HG03354 (cell line): ENCODE measurements around the gene SERPINA9.

Experiments used
- ATAC-seq: cut with Tn5 transposase; IDR thresholded peaks from one replicate; pipeline ENCODE4 v1.9.1; 2021; ENCODE audit warnings: mild to moderate bottlenecking; ENCODE audit not compliant: unreplicated experiment, poor library complexity, severe bottlenecking

The SERPINA9 gene

GRCh38 chr14:94466706-94467370 lies 9.2 kb downstream of the SERPINA9 start:
- no peak for ATAC-seq

- no peak for ATAC-seq
Observed at GRCh38 chr14:94465042-94465441, 11.0 kb downstream of the SERPINA9 start.

GRCh38 chr14:94464290-94464689 lies 11.7 kb downstream of the SERPINA9 start:
- no peak for ATAC-seq

- no peak for ATAC-seq
Observed at GRCh38 chr14:94462763-94463572, 13.0 kb downstream of the SERPINA9 start.

DNA sequence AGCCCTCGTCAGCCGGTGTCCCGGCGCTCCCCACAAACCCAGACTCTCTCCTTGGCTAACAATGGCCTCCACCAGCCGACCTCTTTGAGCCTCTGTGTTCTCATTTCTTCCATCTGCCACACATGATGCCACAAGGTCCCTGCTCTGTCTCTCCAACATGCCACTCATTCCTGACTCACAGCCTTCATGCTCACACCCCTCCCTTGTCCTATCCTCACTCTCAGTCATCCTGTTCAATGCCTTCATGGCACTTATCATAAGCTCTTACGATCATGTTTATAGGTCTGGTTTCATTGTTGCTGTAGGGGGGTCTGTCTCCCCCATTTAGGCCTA lies 13.8 kb downstream of the SERPINA9 start:
- no peak for ATAC-seq

DNA sequence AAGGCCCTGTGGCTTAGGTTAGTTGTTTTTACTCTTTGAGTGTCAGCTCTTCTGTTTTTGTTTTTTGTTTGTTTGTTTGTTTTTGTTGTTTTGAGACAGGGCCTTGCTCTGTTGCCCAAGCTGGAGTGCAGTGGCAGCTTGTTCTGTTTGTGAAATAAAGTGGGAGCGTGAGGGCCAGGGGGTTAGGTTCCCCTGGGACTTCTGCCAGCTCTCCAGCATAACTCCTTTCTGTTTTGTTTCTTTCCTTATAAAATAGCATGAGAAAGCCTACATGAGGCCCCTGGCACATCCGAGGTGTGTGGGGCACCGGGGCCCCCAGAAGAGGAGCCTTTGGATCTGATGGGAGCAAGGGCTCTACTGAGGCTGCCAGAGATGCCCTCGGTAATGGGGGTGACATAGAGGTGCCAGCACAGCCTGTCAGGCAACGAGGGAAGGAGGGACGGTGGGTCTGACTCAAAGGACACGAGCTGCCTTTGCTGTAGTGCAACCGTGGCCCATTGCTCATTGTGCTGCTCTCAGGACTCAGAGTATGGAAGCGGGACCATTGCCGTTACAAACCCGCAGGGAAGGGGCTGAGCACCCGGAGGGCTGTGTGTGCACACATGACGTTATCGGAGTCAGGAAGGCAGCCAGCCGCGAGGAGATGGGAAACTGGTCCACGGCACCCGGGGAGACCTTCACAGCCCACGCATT lies 14.3 kb downstream of the SERPINA9 start:
- ATAC-seq = no peak

- no peak for ATAC-seq
Observed at GRCh38 chr14:94460631-94461416, 15.2 kb downstream of the SERPINA9 start.

GRCh38 chr14:94458558-94459205 lies 17.3 kb downstream of the SERPINA9 start:
- ATAC-seq = no peak

DNA sequence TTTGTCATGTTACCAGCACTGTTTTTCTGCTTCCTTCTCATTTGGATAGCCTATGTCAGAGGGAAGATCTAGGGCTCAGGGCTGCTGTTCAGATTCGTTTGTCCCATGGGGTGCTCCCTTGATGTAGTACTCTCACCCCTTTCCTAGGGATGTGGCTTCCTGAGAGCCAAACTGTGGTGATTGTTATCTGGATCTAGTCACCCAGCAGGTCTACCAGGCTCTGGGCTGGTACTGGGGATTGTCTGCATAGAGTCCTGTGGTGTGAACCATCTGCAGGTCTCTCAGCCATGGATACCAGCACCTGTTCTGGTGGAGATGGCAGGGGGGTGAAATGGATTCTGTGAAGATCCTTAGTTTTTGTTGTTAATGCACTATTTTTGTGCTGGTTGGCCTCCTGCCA lies 17.9 kb downstream of the SERPINA9 start:
- ATAC-seq = no peak

- ATAC-seq = no peak
Observed at GRCh38 chr14:94455928-94456327, 20.1 kb downstream of the SERPINA9 start.

DNA sequence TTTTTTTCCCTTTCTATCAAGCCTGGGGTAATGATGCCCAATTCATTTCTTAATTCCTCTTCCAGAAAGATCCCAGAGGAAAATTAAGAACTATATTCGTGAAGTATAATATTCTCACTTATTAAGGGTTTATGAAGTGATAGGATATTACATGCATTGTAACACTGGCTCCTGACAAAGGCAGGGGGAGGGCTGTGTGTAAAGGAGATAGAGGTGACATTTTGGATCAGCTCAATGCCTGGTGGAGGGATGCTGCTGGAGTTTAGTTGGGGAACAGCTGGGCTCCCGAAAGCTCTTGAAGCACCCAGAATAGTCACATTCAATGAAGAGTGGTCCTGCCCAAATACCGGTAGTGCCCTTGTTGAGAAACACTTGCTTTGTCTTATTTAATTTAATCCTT lies 24.2 kb downstream of the SERPINA9 start:
- no peak for ATAC-seq

GRCh38 chr14:94451091-94451771 lies 24.8 kb downstream of the SERPINA9 start:
- no peak for ATAC-seq

- ATAC-seq = no peak
Observed at GRCh38 chr14:94450722-94451090, 25.3 kb downstream of the SERPINA9 start.

- ATAC-seq = no peak
Observed at GRCh38 chr14:94449930-94450329, 26.1 kb downstream of the SERPINA9 start.

DNA sequence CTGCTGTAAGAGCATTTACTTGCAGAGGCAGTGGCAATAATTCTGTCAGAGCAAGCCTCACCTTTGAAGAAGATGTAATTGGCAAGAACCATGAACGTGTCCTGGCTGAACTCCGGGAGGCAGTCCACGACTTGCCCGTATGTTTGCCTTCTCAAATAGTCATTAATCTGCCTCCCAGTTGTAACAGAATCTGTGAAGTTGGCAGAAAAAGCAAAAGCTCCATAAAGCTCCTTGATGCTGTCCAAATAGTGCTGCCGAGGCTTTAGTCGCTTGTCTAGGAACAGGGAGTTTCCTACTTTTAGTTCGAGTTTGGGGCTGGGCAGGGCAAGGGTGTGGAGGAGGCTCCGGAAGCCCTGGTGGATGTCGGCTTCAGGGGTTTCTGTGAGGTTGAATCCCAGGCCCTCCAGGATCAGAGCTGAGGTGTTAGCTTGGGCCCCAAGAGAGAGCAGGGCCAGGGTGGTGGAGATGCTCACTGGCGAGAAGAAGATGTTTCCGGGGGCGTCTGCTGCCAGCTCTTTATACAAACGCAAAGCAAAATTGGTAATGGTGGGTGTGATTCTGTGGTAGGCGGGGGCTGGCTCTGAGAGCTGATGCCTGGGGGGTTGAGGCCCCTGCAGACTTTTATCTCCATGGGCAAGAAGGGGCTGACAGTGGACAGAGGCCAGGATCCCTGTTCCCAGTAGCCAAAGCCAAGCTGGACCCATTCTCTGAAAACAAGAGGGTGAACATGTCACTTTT lies 27.8 kb downstream of the SERPINA9 start:
- no peak for ATAC-seq

- ATAC-seq = no peak
Observed at GRCh38 chr14:94447206-94447605, 28.8 kb downstream of the SERPINA9 start.

DNA sequence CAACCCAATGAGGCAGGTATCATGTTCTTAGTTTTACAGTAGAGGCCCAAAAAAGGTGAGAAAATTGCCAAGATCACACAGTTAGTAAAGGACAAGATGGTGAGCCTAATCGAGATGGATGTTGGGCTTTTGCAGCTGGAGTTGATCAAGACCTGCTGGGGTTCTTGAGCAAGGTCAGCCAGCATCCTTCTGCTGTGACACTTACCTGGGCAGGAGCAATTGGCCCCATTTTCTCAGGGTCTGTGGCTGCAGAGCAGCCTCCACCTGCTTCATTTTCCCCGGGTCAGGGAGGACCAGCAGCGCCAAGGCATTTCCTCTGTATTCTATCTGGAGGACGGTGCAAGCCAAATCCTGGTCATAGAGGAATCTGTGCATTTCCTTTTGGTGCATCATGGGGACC lies 29.9 kb downstream of the SERPINA9 start:
- ATAC-seq = no peak

- ATAC-seq = no peak
Observed at GRCh38 chr14:94445003-94445402, 31.0 kb downstream of the SERPINA9 start.
